KBM-7 (cell line): ENCODE results near the gene TOX2.
A peak's percentile ranks its signal among the peaks of the same experiment; 100 is the strongest.

ENCODE experiments used
- DNase-seq: peaks from one replicate; pipeline ENCODE4 v3.0.0-alpha.2; 2015
- in situ Hi-C: fragments of 300-500 bp; cut with MboI; formaldehyde crosslinking; loops from 2 replicates; pipeline ENCODE4 v1.14.3; 2020; ENCODE audit warnings: low sequenced_read_pairs, low pct_unique_long_range_greater_than_20kb, mixed read lengths

Gene TOX2

GRCh38 chr20:44024820-44025580 lies 110.3 kb downstream of the TOX2 start:
- DNase-seq, result no peak
- in situ Hi-C loops, result no loop called here

DNA sequence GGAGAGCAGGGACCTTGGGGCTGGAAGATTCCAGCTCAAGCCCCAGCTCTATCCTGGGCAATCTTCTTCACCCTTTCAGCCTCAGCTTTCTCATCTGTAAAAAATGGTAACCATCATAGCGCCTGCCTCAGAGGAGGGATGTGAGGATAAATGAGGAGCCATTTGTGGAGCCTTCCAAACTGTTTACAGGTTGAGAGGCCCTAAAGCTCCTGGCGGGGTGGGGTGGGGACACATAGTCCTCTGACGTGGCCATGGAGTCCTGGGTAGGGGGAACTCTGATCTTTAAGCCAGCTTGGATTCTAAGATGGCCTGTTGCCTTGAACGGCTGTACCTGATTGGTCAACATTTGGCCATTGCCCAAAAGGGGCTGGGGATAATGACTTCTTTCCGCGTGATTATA lies 111.1 kb downstream of the TOX2 start:
- no peak for DNase-seq
- in situ Hi-C loops, result no loop called here

- in situ Hi-C loops, result no loop called here
- DNase-seq, result no peak
Observed at GRCh38 chr20:44026647-44027342, 112.1 kb downstream of the TOX2 start.

- DNase-seq, result no peak
- in situ Hi-C loops, result no loop called here
Observed at GRCh38 chr20:44027343-44028002, 112.8 kb downstream of the TOX2 start.

GRCh38 chr20:44028003-44028730 lies 113.5 kb downstream of the TOX2 start:
- DNase-seq, result no peak
- in situ Hi-C loops, result no loop called here

GRCh38 chr20:44028868-44029847 lies 114.5 kb downstream of the TOX2 start:
- in situ Hi-C loops, result no loop called here
- peak; percentile 3 for DNase-seq

- DNase-seq, result no peak
Observed at GRCh38 chr20:44029848-44030230, 115.2 kb downstream of the TOX2 start.

GRCh38 chr20:44030394-44030793 lies 115.7 kb downstream of the TOX2 start:
- in situ Hi-C loops, result no loop called here
- DNase-seq, result no peak

More at GRCh38 chr20:44029848-44030230, 115.2 kb downstream of the TOX2 start:
- in situ Hi-C loops, result no loop called here

- no peak for DNase-seq
- in situ Hi-C loops, result no loop called here
Observed at GRCh38 chr20:44031001-44031574, 116.4 kb downstream of the TOX2 start.

GRCh38 chr20:44031781-44032582 lies 117.3 kb downstream of the TOX2 start:
- in situ Hi-C loops, result no loop called here
- DNase-seq, result no peak

GRCh38 chr20:44032583-44033331 lies 118.1 kb downstream of the TOX2 start:
- no peak for DNase-seq
- in situ Hi-C loops, result no loop called here

- in situ Hi-C loops, result no loop called here
- no peak for DNase-seq
Observed at GRCh38 chr20:44033344-44033743, 118.7 kb downstream of the TOX2 start.

DNA sequence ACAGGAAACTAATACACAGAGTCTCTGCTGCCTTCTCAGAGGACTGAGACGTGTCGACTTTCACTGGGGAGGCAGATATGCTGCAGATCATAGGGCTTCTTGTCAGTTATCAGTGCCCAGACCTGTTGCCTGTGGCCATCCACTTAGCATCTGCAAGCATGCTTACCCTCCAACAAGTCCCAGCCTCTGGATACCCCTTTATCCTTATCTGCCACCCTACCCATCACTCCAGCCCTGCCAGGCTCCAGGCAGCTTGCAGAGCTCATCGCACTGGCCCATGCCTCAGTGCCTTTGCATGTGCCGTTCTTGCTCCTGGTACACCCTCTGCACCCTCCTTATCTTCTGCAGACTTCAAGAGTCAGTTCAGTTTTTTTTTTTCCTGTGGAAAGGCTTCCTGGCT lies 119.2 kb downstream of the TOX2 start:
- DNase-seq, result no peak
- in situ Hi-C loops, result no loop called here

- no peak for DNase-seq
Observed at GRCh38 chr20:44034451-44034850, 119.8 kb downstream of the TOX2 start.

DNA sequence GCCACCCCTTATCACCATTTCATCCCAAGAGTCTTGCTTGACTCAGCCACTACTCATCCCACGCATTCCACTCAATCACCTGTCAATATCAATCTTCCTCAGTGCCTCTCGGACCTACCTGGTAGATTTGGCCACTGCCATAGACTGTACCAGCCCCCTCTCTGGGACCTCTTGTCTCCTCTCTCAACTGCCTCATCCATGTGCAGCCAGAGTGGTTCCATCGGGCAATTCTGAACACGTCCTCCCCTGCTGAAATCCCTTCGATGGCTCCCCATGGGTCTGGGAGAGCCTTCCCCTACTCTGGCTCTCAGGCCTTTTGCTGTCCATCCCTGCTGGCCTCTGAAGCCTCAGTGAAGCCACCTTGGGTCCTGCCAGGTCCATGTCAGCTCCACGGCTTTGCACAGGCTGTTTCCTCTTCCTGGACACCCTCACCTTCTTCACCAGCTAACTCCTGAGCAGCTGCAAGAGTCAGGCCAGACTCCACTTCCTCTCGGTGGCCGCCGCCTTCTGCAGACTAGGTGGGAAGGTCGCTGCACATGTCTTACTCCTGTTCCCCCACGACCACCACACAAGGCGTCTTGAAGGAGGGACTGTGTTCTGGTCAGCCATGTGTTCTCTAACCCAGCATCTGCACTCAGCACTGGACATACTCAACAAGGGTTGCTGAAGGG lies 120.4 kb downstream of the TOX2 start:
- in situ Hi-C loops, result no loop called here
- no peak for DNase-seq

More at GRCh38 chr20:44034451-44034850, 119.8 kb downstream of the TOX2 start:
- in situ Hi-C loops, result no loop called here

DNA sequence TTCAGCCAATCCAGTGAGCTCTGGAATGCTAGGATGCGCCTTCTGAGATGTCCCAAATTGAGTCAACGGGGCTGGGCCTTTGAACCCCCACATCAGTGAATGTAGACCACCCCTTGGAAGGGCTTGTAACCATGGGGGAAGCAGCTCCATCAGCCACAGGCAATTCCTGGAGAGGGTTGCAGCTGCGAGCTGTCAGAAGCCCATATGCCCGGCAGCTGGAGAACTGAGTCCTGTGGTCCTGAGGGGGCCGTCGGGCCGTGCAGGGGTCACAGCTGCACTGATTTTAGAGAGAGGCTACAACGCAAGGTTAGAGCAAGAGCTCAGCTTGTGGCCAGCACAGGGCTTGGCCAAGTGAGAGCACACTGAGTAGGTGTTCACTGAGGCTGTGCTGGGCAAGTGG lies 121.3 kb downstream of the TOX2 start:
- in situ Hi-C loops, result no loop called here
- DNase-seq, result no peak
